Thyroid gland (tissue), 4 donors: ENCODE results near the gene NME3. TPM values are rescaled to one million over a fixed set of nuclear protein-coding genes. Genes with fewer than 3 reads are reported as not detected.

ENCODE experiments used
- DNase-seq, 2 donors: peaks; one replicate each; pipeline ENCODE4 v3.0.0-alpha.2; 2019
- H3K27ac ChIP-seq, 3 donors: fragments of 200-600 bp; sonication (generic); 1 replicate in 2 of 3; 2 replicates in 1 of 3; pipeline ENCODE4 v1.5.1; 2016 to 2019; ENCODE audit warnings: mild to moderate bottlenecking in 1 of 3, moderate library complexity in 1 of 3
- H3K27me3 ChIP-seq: fragments of 200-600 bp; sonication (generic); one replicate; pipeline ENCODE4 v1.5.1; 2019
- H3K36me3 ChIP-seq, 2 donors: fragments of 200-600 bp; sonication (generic); one replicate each; pipeline ENCODE4 v1.5.1; 2016 to 2019
- H3K4me1 ChIP-seq, 2 donors: fragments of 200-600 bp; sonication (generic); one replicate each; pipeline ENCODE4 v1.5.1; 2017 to 2019
- H3K4me3 ChIP-seq, 3 donors: fragments of 200-600 bp; sonication (generic); replicated peaks in 1 of 3; 1 replicate in 2 of 3; 2 replicates in 1 of 3; pipeline ENCODE4 v1.5.1; 2016; ENCODE audit warnings: mild to moderate bottlenecking in 1 of 3
- H3K9me3 ChIP-seq: fragments of 200-600 bp; sonication (generic); one replicate; pipeline ENCODE4 v1.5.1; 2017
- POLR2A ChIP-seq, 2 donors: fragments of 450-650 bp; IDR thresholded peaks; one replicate each; pipeline ENCODE4 v1.6.1; 2017; ENCODE audit warnings: antibody characterized with exemption in 2 of 2, mild to moderate bottlenecking in 2 of 2, moderate library complexity in 1 of 2
- WGBS, 2 donors: methylation state at CpG; one replicate each; pipeline ENCODE4 v1.1.5; 2017; 5-methylcytosine and 5-hydroxymethylcytosine counted together
- intact Hi-C: fragments of 100-400 bp; cut with DNase I; formaldehyde crosslinking; loops from one replicate; pipeline ENCODE4 v1.15.1; 2023
- total RNA-seq, 4 donors: library from RNA; depleted of rRNA; stranded (reverse); fragments of >200 nt; gene quantifications; one replicate each; pipeline ENCODE4 v1.2.3, GENCODE V29; 2016
- TF ChIP-seq, protein P1 (sequence below), 6 experiments: fragments of 200-600 bp in 3 of 6; fragments of 450-650 bp in 3 of 6; sonication (generic) in 3 of 6; IDR thresholded peaks; one replicate each; pipeline ENCODE4 v1.5.1; 2016 to 2019; ENCODE audit warnings: antibody characterized with exemption in 6 of 6, mild to moderate bottlenecking in 2 of 6, inconsistent platforms in 1 of 6, moderate library complexity in 1 of 6

Gene NME3
- total RNA-seq, 4 donors from 2014 or later, result 43.7 to 173 (median 103) TPM

DNA sequence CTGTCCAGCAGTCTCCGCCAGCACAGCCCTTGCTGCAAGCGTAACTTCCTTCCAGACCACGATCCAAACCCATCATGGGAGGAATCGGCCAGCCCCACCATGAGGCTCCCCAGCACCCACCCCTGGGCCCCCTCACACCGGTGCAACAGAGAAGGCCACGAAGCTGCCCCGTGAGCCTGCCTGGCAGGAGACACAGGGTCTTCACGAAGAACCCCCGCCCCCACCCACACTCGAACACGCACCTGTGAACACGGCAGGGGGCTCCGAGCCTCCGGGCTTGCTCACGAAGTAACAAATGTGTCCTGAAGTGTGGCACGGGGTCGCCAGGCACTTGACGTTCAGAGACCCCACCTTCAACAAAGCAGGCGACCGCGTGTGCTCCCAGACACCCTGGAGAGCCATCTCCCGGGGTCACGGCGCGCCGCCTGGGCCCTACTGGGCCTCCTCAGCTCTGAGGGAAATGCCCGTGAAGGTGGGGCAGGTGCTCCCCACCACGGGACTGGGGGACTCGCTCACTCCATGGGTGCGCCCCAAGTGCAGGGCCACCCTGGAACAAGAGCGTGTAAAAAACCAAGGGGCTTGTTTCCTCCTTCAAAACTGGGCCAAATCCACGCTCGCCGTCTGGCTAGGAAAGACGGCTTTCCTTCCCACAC is 47.7 kb upstream of the NME3 start:
- WGBS, 2 donors, result 93 to 95% methylated on average over 23 to 34 of the region's 35 CpGs
- peaks cover 34 to 53% of the 10 kb centered on the region in 2 donors for H3K36me3 ChIP-seq

GRCh38 chr16:1818204-1818872 is 47.0 kb upstream of the NME3 start:
- H3K9me3 ChIP-seq, result no peaks in the 10 kb centered on the region
- no peaks in the 10 kb centered on the region for H3K4me1 ChIP-seq
- DNase-seq, result no peak
- no peak overlapping the region for H3K4me3 ChIP-seq
- H3K27me3 ChIP-seq, result no peaks in the 10 kb centered on the region
- no peak overlapping the region for H3K27ac ChIP-seq
- 93 to 96% methylated on average over 15 to 17 of the region's 27 CpGs for WGBS, 2 donors
- intact Hi-C loops, result no loop called here
- TF ChIP-seq POLR2A (IDR thresholded peaks at IDR 0.05), result no peak
- TF ChIP-seq, protein P1, sequence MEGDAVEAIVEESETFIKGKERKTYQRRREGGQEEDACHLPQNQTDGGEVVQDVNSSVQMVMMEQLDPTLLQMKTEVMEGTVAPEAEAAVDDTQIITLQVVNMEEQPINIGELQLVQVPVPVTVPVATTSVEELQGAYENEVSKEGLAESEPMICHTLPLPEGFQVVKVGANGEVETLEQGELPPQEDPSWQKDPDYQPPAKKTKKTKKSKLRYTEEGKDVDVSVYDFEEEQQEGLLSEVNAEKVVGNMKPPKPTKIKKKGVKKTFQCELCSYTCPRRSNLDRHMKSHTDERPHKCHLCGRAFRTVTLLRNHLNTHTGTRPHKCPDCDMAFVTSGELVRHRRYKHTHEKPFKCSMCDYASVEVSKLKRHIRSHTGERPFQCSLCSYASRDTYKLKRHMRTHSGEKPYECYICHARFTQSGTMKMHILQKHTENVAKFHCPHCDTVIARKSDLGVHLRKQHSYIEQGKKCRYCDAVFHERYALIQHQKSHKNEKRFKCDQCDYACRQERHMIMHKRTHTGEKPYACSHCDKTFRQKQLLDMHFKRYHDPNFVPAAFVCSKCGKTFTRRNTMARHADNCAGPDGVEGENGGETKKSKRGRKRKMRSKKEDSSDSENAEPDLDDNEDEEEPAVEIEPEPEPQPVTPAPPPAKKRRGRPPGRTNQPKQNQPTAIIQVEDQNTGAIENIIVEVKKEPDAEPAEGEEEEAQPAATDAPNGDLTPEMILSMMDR (IDR thresholded peaks at IDR 0.05), result no peak
- peaks cover 34 to 53% of the 10 kb centered on the region in 2 donors for H3K36me3 ChIP-seq

More for the DNA sequence above, 47.7 kb upstream of the NME3 start:
- no peak for DNase-seq
- Histone ChIP-seq H3K9me3 (no peaks in the 10 kb centered on the region), H3K4me1 (peaks cover 0 to 3% of the 10 kb centered on the region in 2 donors), H3K27ac (no peak overlapping the region), H3K4me3 (no peak overlapping the region), H3K27me3 (no peaks in the 10 kb centered on the region)
- intact Hi-C loops, result no loop called here
- TF ChIP-seq, protein P1 (IDR thresholded peaks at IDR 0.05), result no peak
- no peak for TF ChIP-seq POLR2A (IDR thresholded peaks at IDR 0.05)

DNA sequence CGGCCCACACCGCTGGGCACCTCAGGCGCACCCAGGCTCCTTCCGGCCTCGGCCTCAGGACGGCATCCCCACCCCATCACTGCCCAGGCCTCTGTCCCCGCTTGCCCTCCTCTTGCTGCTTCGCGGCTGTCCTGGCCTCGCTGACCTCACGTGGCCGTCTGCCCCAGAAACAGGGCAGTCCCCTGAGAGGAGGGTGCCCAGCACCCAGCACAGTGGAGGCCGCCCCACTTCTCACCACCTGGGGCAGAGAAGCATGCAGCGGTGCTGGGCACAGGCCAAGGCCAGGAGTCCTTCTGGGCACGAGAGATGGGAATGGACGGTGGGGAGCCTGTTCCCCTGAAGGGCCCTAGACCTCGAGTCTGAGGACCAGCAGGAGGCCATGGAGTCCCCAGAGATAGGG is 46.4 kb upstream of the NME3 start:
- H3K27ac ChIP-seq, result no peak overlapping the region
- H3K36me3 ChIP-seq, result peaks cover 34 to 53% of the 10 kb centered on the region in 2 donors
- 92% methylated on average over 15 to 16 of the region's 17 CpGs for WGBS, 2 donors
- intact Hi-C loops, result no loop called here
- H3K4me1 ChIP-seq, result no peaks in the 10 kb centered on the region
- TF ChIP-seq, protein P1 (IDR thresholded peaks at IDR 0.05), result no peak
- TF ChIP-seq POLR2A (IDR thresholded peaks at IDR 0.05), result no peak
- no peak for DNase-seq
- no peak overlapping the region for H3K4me3 ChIP-seq
- no peaks in the 10 kb centered on the region for H3K9me3 ChIP-seq
- H3K27me3 ChIP-seq, result no peaks in the 10 kb centered on the region

DNA sequence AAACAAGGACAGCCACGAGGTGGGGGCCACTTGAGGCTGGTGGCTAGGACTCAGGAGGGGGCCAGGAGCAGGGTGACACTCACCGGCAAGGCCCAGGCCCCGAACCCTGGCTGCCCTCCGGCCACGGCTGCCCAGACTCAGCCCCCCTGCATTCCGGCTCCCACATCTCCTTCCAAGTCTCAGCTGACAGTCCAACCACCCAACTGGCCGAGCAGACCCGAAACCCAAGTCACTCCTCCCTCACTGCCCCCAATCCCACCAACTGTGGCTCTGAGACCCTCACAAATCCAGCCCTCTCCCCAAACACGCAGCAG is 45.9 kb upstream of the NME3 start:
- Histone ChIP-seq H3K9me3 (no peaks in the 10 kb centered on the region), H3K36me3 (peaks cover 30 to 50% of the 10 kb centered on the region in 2 donors), H3K27ac (no peak overlapping the region), H3K4me1 (no peaks in the 10 kb centered on the region), H3K27me3 (no peaks in the 10 kb centered on the region), H3K4me3 (no peak overlapping the region)
- no peak for TF ChIP-seq POLR2A (IDR thresholded peaks at IDR 0.05)
- TF ChIP-seq, protein P1 (IDR thresholded peaks at IDR 0.05), result no peak
- 89 to 91% methylated on average over 8 to 9 of the region's 9 CpGs for WGBS, 2 donors
- no peak for DNase-seq
- intact Hi-C loops, result no loop called here
